Gastrocnemius medialis (tissue), 4 donors: ENCODE data around the gene TFB1M.

ENCODE experiments used
- CTCF ChIP-seq, 5 experiments: fragments of 450-650 bp in 3 of 5; fragments of 200-600 bp in 2 of 5; sonication (generic) in 2 of 5; IDR thresholded peaks in 4 of 5; conservative IDR thresholded peaks in 1 of 5; 1 replicate in 4 of 5; 2 replicates in 1 of 5; pipeline ENCODE4 v1.5.1; 2016 to 2019; ENCODE audit warnings: antibody characterized with exemption in 5 of 5, mild to moderate bottlenecking in 3 of 5, moderate library complexity in 3 of 5
- POLR2A ChIP-seq, 2 donors: fragments of 450-650 bp; IDR thresholded peaks; one replicate each; pipeline ENCODE4 v1.6.1; 2017; ENCODE audit warnings: antibody characterized with exemption in 2 of 2, mild to moderate bottlenecking in 2 of 2, moderate library complexity in 2 of 2

- no peak for TF ChIP-seq POLR2A (IDR thresholded peaks at IDR 0.05)
- no peak for TF ChIP-seq CTCF (IDR thresholded peaks at IDR 0.05 in 4 of 5, conservative IDR thresholded peaks at IDR 0.05 in 1 of 5)
Observed at GRCh38 chr6:155267411-155267810, 46.9 kb downstream of the TFB1M start.
